ENCODE results near the gene MYH11.
A peak's percentile ranks its signal among the peaks of the same experiment; 100 is the strongest.

Gene MYH11

GRCh38 chr16:15874745-15875314 is 18.0 kb upstream of the MYH11 start:
- Histone ChIP-seq H3K36me3 (replicated peaks) (peaks cover 5% of the 10 kb centered on the region), H3K27me3 (replicated peaks) (no peaks in the 10 kb centered on the region), H3K4me3 (ENCODE audit: low read depth, low read length) (no peak overlapping the region), H3K27ac (no peak overlapping the region)
- DNase-seq, result peak; percentile 64
- peak; percentile 93 for TF ChIP-seq CTCF (IDR thresholded peaks at IDR 0.05; ENCODE audit: low read depth, low read length, missing control alignments)
- in situ Hi-C loops (cut with HindIII; ENCODE audit: low pct_ligation_motif_present, low sequenced_read_pairs), result no loop called here

GRCh38 chr16:15873737-15874136 is 16.9 kb upstream of the MYH11 start:
- DNase-seq, result no peak
- H3K36me3 ChIP-seq (replicated peaks), result peaks cover 8% of the 10 kb centered on the region
- in situ Hi-C loops (cut with HindIII; ENCODE audit: low pct_ligation_motif_present, low sequenced_read_pairs), result no loop called here

GRCh38 chr16:15873301-15873700 is 16.5 kb upstream of the MYH11 start:
- H3K27ac ChIP-seq, result no peak overlapping the region
- in situ Hi-C loops (cut with HindIII; ENCODE audit: low pct_ligation_motif_present, low sequenced_read_pairs), result no loop called here
- H3K4me3 ChIP-seq (ENCODE audit: low read depth, low read length), result no peak overlapping the region
- no peak for DNase-seq
- no peak for TF ChIP-seq CTCF (IDR thresholded peaks at IDR 0.05; ENCODE audit: low read depth, low read length, missing control alignments)
- H3K36me3 ChIP-seq (replicated peaks), result peaks cover 8% of the 10 kb centered on the region
- H3K27me3 ChIP-seq (replicated peaks), result no peaks in the 10 kb centered on the region

More at GRCh38 chr16:15873737-15874136, 16.9 kb upstream of the MYH11 start:
- no peak for TF ChIP-seq CTCF (IDR thresholded peaks at IDR 0.05; ENCODE audit: low read depth, low read length, missing control alignments)
- Histone ChIP-seq H3K4me3 (ENCODE audit: low read depth, low read length) (no peak overlapping the region), H3K27me3 (replicated peaks) (no peaks in the 10 kb centered on the region), H3K27ac (no peak overlapping the region)

- in situ Hi-C loops (cut with HindIII; ENCODE audit: low pct_ligation_motif_present, low sequenced_read_pairs), result no loop called here
- H3K27me3 ChIP-seq (replicated peaks), result no peaks in the 10 kb centered on the region
- no peak for DNase-seq
- peaks cover 9% of the 10 kb centered on the region for H3K36me3 ChIP-seq (replicated peaks)
- no peak for TF ChIP-seq CTCF (IDR thresholded peaks at IDR 0.05; ENCODE audit: low read depth, low read length, missing control alignments)
- H3K27ac ChIP-seq, result no peak overlapping the region
- no peak overlapping the region for H3K4me3 ChIP-seq (ENCODE audit: low read depth, low read length)
These were observed 13.2 kb upstream of the MYH11 start for GRCh38 chr16:15870011-15870410.

- H3K27me3 ChIP-seq (replicated peaks), result no peaks in the 10 kb centered on the region
- DNase-seq, result no peak
- TF ChIP-seq CTCF (IDR thresholded peaks at IDR 0.05; ENCODE audit: low read depth, low read length, missing control alignments), result no peak
- H3K4me3 ChIP-seq (ENCODE audit: low read depth, low read length), result no peak overlapping the region
- H3K27ac ChIP-seq, result no peak overlapping the region
- H3K36me3 ChIP-seq (replicated peaks), result peaks cover 9% of the 10 kb centered on the region
- in situ Hi-C loops (cut with HindIII; ENCODE audit: low pct_ligation_motif_present, low sequenced_read_pairs), result no loop called here
These were observed 9.6 kb upstream of the MYH11 start for GRCh38 chr16:15866451-15866850.

GRCh38 chr16:15865742-15866141 is 8.9 kb upstream of the MYH11 start:
- peak; percentile 9 for DNase-seq
- in situ Hi-C loops (cut with HindIII; ENCODE audit: low pct_ligation_motif_present, low sequenced_read_pairs), result no loop called here
- Histone ChIP-seq H3K27me3 (replicated peaks) (no peaks in the 10 kb centered on the region), H3K27ac (no peak overlapping the region), H3K36me3 (replicated peaks) (peaks cover 9% of the 10 kb centered on the region), H3K4me3 (ENCODE audit: low read depth, low read length) (no peak overlapping the region)
- TF ChIP-seq CTCF (IDR thresholded peaks at IDR 0.05; ENCODE audit: low read depth, low read length, missing control alignments), result no peak
